IMR-90 (cell line): ENCODE measurements around the gene SH3RF3. TPM values are rescaled to one million over a fixed set of nuclear protein-coding genes. Genes with fewer than 3 reads are reported as not detected.

Experiments used
- ATAC-seq: fragments of 200-7000 bp; cut with Tn5 transposase; 2 replicates; pipeline ENCODE4 v1.9.1; 2020; ENCODE audit warnings: low read depth, mild to moderate bottlenecking, moderate library complexity
- Bru-seq: library from RNA; stranded (reverse); fragments of 400-500 nt; gene quantifications from one replicate; lab custom pipeline; 2021; lab: Mats Ljungman, UMichigan
- BruChase-seq, 2 experiments: library from RNA; stranded (reverse); fragments of 400-500 nt; gene quantifications; one replicate each; lab custom pipeline; 2021; lab: Mats Ljungman, UMichigan
- BruUV-seq: library from RNA; stranded (reverse); fragments of 400-500 nt; replicated peaks from 2 replicates; lab custom pipeline; 2021; lab: Mats Ljungman, UMichigan
- CTCF ChIA-PET: fragments of 300-600 bp; formaldehyde crosslinking; extraction: SDS; loops from one replicate; lab custom pipeline; 2021; ENCODE audit warnings: antibody characterized with exemption; lab: Yijun Ruan, JAX
- POLR2A ChIA-PET: fragments of 300-600 bp; sonication (Branson Sonifier 250); formaldehyde crosslinking; loops from one replicate; lab custom pipeline; 2022; ENCODE audit warnings: antibody characterized with exemption; ENCODE audit not compliant: unreplicated experiment; lab: Charles Lee
- DNase-seq: peaks from one replicate; pipeline ENCODE4 v3.0.0; 2013
- H2AFZ ChIP-seq: replicated peaks from 2 replicates; pipeline ENCODE3; 2013; ENCODE audit warnings: low read length, mild to moderate bottlenecking; ENCODE audit not compliant: poor library complexity
- H2AK5ac ChIP-seq: 2 replicates; pipeline ENCODE4 v1.6.1; 2013; ENCODE audit warnings: low read depth, low read length, inconsistent platforms
- H2AK9ac ChIP-seq: replicated peaks from 2 replicates; pipeline ENCODE3; 2013; ENCODE audit warnings: mild to moderate bottlenecking, low read depth, low read length, moderate library complexity; ENCODE audit not compliant: poor library complexity
- H2BK120ac ChIP-seq: 2 replicates; pipeline ENCODE4 v1.6.1; 2013; ENCODE audit warnings: low read depth, low read length, inconsistent platforms
- H2BK15ac ChIP-seq: 3 replicates; pipeline ENCODE4 v1.6.1; 2013; ENCODE audit warnings: low read depth, low read length, inconsistent platforms
- H2BK20ac ChIP-seq: 2 replicates; pipeline ENCODE4 v1.6.1; 2013; ENCODE audit warnings: low read depth, mild to moderate bottlenecking, inconsistent platforms, low read length, moderate library complexity
- H2BK5ac ChIP-seq: 2 replicates; pipeline ENCODE4 v1.6.1; 2013; ENCODE audit warnings: mild to moderate bottlenecking, low read depth, low read length, inconsistent platforms; ENCODE audit not compliant: poor library complexity, severe bottlenecking
- H3K14ac ChIP-seq: replicated peaks from 2 replicates; pipeline ENCODE4 v1.6.1; 2013; ENCODE audit warnings: low read depth, low read length, inconsistent platforms
- H3K18ac ChIP-seq: 2 replicates; pipeline ENCODE4 v1.6.1; 2013; ENCODE audit warnings: low read depth, low read length, control low read depth
- H3K23ac ChIP-seq: 2 replicates; pipeline ENCODE4 v1.6.1; 2013; ENCODE audit warnings: low read depth, low read length, inconsistent platforms
- H3K27ac ChIP-seq: 2 replicates; pipeline ENCODE4 v1.5.1; 2013; ENCODE audit warnings: mild to moderate bottlenecking, control low read depth, low read length; ENCODE audit not compliant: insufficient read depth
- H3K27me3 ChIP-seq: 2 replicates; pipeline ENCODE4 v1.6.1; 2013; ENCODE audit warnings: low read length; ENCODE audit not compliant: control insufficient read depth, insufficient read depth
- H3K36me3 ChIP-seq: 2 replicates; pipeline ENCODE4 v1.6.1; 2013; ENCODE audit warnings: low read length, mixed read lengths; ENCODE audit not compliant: control insufficient read depth, insufficient read depth
- H3K4ac ChIP-seq: 2 replicates; pipeline ENCODE4 v1.6.1; 2013; ENCODE audit warnings: low read depth, low read length, inconsistent platforms
- H3K4me1 ChIP-seq: 2 replicates; pipeline ENCODE4 v1.6.1; 2013; ENCODE audit warnings: low read length, mixed read lengths; ENCODE audit not compliant: control insufficient read depth, insufficient read depth
- H3K4me2 ChIP-seq: 2 replicates; pipeline ENCODE4 v1.6.1; 2013; ENCODE audit warnings: low read depth, mild to moderate bottlenecking, control low read depth, low read length, moderate library complexity
- H3K4me3 ChIP-seq: 2 replicates; pipeline ENCODE4 v1.5.1; 2013; ENCODE audit warnings: low read depth, mild to moderate bottlenecking, control low read depth, low read length, moderate library complexity; ENCODE audit not compliant: insufficient read depth
- H3K56ac ChIP-seq: 2 replicates; pipeline ENCODE4 v1.6.1; 2013; ENCODE audit warnings: low read length, inconsistent platforms; ENCODE audit not compliant: insufficient read depth; ENCODE audit errors: extremely low read depth
- H3K79me1 ChIP-seq, 2 experiments: 2 replicates each; pipeline ENCODE4 v1.6.1; 2013; ENCODE audit warnings: low read length in 2 of 2, inconsistent platforms in 1 of 2, low read depth in 1 of 2
- H3K9ac ChIP-seq: 2 replicates; pipeline ENCODE4 v1.6.1; 2013; ENCODE audit warnings: low read depth, low read length, control low read depth
- H3K9me1 ChIP-seq: 2 replicates; pipeline ENCODE4 v1.6.1; 2013; ENCODE audit warnings: low read length, inconsistent platforms; ENCODE audit not compliant: insufficient read depth
- H3K9me3 ChIP-seq: 2 replicates; pipeline ENCODE4 v1.6.1; 2013; ENCODE audit warnings: low read length; ENCODE audit not compliant: control insufficient read depth, insufficient read depth
- H4K20me1 ChIP-seq: 2 replicates; pipeline ENCODE4 v1.6.1; 2013; ENCODE audit warnings: low read length, inconsistent platforms; ENCODE audit not compliant: insufficient read depth
- H4K5ac ChIP-seq: 2 replicates; pipeline ENCODE4 v1.6.1; 2013; ENCODE audit warnings: mild to moderate bottlenecking, low read depth, low read length, control low read depth
- H4K8ac ChIP-seq, 2 experiments: 2 replicates each; pipeline ENCODE4 v1.6.1; 2013; ENCODE audit warnings: low read depth in 2 of 2, low read length in 2 of 2, control low read depth in 1 of 2, inconsistent platforms in 1 of 2
- H4K91ac ChIP-seq: 2 replicates; pipeline ENCODE4 v1.6.1; 2013; ENCODE audit warnings: low read depth, low read length, inconsistent platforms; ENCODE audit not compliant: insufficient read depth
- BHLHE40 ChIP-seq: fragments of 150-350 bp; IDR thresholded peaks from 2 replicates; pipeline ENCODE4 v1.6.1; 2016; ENCODE audit warnings: mild to moderate bottlenecking, low read depth, low read length
- CTCF ChIP-seq: conservative IDR thresholded peaks from 2 replicates; pipeline ENCODE4 v1.5.1; 2012; ENCODE audit warnings: mild to moderate bottlenecking, low read depth, low read length, improper control_type of control experiment
- FOS ChIP-seq: fragments of 150-350 bp; IDR thresholded peaks from 2 replicates; pipeline ENCODE4 v1.6.1; 2016; ENCODE audit warnings: low read depth, low read length
- MAFK ChIP-seq: IDR thresholded peaks from 2 replicates; pipeline ENCODE4 v1.6.1; 2012; ENCODE audit warnings: low read depth, low read length, improper control_type of control experiment
- MAZ ChIP-seq: IDR thresholded peaks from 2 replicates; pipeline ENCODE4 v1.6.1; 2012; ENCODE audit warnings: low read depth, mild to moderate bottlenecking, low read length, improper control_type of control experiment, moderate library complexity, borderline replicate concordance
- MXI1 ChIP-seq: IDR thresholded peaks from 2 replicates; pipeline ENCODE4 v1.6.1; 2012; ENCODE audit warnings: low read depth, mild to moderate bottlenecking, low read length, moderate library complexity, borderline replicate concordance
- POLR2A ChIP-seq: IDR thresholded peaks from 2 replicates; pipeline ENCODE4 v1.6.1; 2012; ENCODE audit warnings: mild to moderate bottlenecking, low read depth, low read length
- RAD21 ChIP-seq: IDR thresholded peaks from 2 replicates; pipeline ENCODE4 v1.6.1; 2012; ENCODE audit warnings: low read length, improper control_type of control experiment
- RCOR1 ChIP-seq: IDR thresholded peaks from 2 replicates; pipeline ENCODE4 v1.6.1; 2012; ENCODE audit warnings: mild to moderate bottlenecking, low read length, improper control_type of control experiment; ENCODE audit not compliant: insufficient replicate concordance
- USF2 ChIP-seq: fragments of 150-350 bp; IDR thresholded peaks from 2 replicates; pipeline ENCODE4 v1.6.1; 2017; ENCODE audit warnings: mild to moderate bottlenecking, antibody characterized with exemption, low read length, low read depth
- WGBS, 2 experiments: methylation state at CpG; one replicate each; pipeline versions ENCODE4 v1.1.5 to v1.1.7; 2013; ENCODE audit warnings: missing lambda C conversion rate in 2 of 2; ENCODE audit not compliant: insufficient read length in 1 of 2; ENCODE audit errors: extremely low coverage in 2 of 2; 5-methylcytosine and 5-hydroxymethylcytosine counted together
- dilution Hi-C: fragments of 300-500 bp; cut with HindIII; formaldehyde crosslinking; loops from one replicate; pipeline ENCODE4 v1.14.3; 2018; ENCODE audit warnings: low sequenced_read_pairs; ENCODE audit not compliant: unreplicated experiment
- in situ Hi-C: fragments of 300-500 bp; cut with MboI; formaldehyde crosslinking; loops from 3 replicates; pipeline ENCODE4 v1.14.3; 2019; ENCODE audit warnings: low sequenced_read_pairs, inconsistent platforms, mixed read lengths
- intact Hi-C: fragments of 100-400 bp; cut with micrococcal nuclease; formaldehyde crosslinking; loops from 2 replicates; pipeline ENCODE4 v1.10.0; 2022
- long read RNA-seq: library from polyadenylated mRNA; unstranded; transcript quantifications from one replicate; pipeline ENCODE4 v2.0.0, GENCODE V29; 2021; ENCODE audit not compliant: unreplicated experiment
- polyA plus RNA-seq, 3 experiments: library from polyadenylated mRNA; depleted of rRNA; stranded (reverse); fragments of >200 nt; gene quantifications; 2 replicates each; pipeline ENCODE4 v1.2.3, GENCODE V29; 2012; ENCODE audit warnings: low replicate concordance in 1 of 3
- total RNA-seq: library from RNA; depleted of rRNA; stranded (reverse); fragments of >200 nt; gene quantifications from 2 replicates; pipeline ENCODE4 v1.2.3, GENCODE V29; 2012; rRNA removed

The SH3RF3 gene
- total RNA-seq: 3.4 and 3.9 TPM in 2 replicates
- polyA plus RNA-seq (2012; rRNA removed): 5.3 and 5.7 TPM in 2 replicates
- polyA plus RNA-seq (2012; cell fraction: cytosol; rRNA removed): 2.9 and 5.9 TPM in 2 replicates
- polyA plus RNA-seq (2012; cell fraction: nucleus; rRNA removed; ENCODE audit: low replicate concordance): 10.7 and 11.0 TPM in 2 replicates
- Bru-seq, nascent RNA: percentile 92 among the genes with signal in this experiment
- percentile 84 among the genes with signal in this experiment for BruChase-seq, experiment 1, labeled RNA remaining after a 6-hour chase
- BruChase-seq, experiment 2, labeled RNA remaining after a 2-hour chase: percentile 92 among the genes with signal in this experiment
- long read RNA-seq, partial matches to known transcripts: 40 of 47 reads
- long read RNA-seq, other reads (novel, unspliced or antisense): 7 of 47 reads

GRCh38 chr2:109128616-109129355 lies at the start of gene SH3RF3:
SH3RF3 (plus strand) TSS chr2:109129205.
- Histone ChIP-seq H3K56ac (peak within 1 kb of the TSS; percentile 90), H3K79me1 (peaks cover 3 to 56% of the 10 kb centered on the region in 2 experiments; a peak in 2 of 4 replicates), H3K4ac (peak within 1 kb of the TSS; percentile 93), H2BK15ac (peak within 1 kb of the TSS; percentile 91; the same call in 2 of the 3 replicates), H3K18ac (peak within 1 kb of the TSS; percentile 83), H3K36me3 (no peaks in the 10 kb centered on the region), H2AFZ (peak within 1 kb of the TSS; percentile 90), H2BK5ac (peak within 1 kb of the TSS; percentile 80), H2AK9ac (peak within 1 kb of the TSS; percentile 86), H3K9me1 (peaks cover 11% of the 10 kb centered on the region), H3K9ac (peak within 1 kb of the TSS; percentile 92), H4K8ac (peak within 1 kb of the TSS; percentile 71 to 78), H3K27me3 (no peaks in the 10 kb centered on the region), H3K27ac (peak within 1 kb of the TSS; percentile 87), H4K91ac (peak within 1 kb of the TSS; percentile 91), H3K4me2 (peak within 1 kb of the TSS; percentile 86), H2BK20ac (peak within 1 kb of the TSS; percentile 86; the same call in 1 of the 2 replicates), H2AK5ac (peak within 1 kb of the TSS; percentile 91), H3K4me1 (peaks cover 15% of the 10 kb centered on the region), H3K4me3 (peak within 1 kb of the TSS; percentile 58), H4K20me1 (peaks cover 50% of the 10 kb centered on the region), H4K5ac (peak within 1 kb of the TSS; percentile 37), H3K9me3 (0 out of 2 replicates have a peak, but pooled peaks cover 2% of the 10 kb centered on the region), H2BK120ac (peak within 1 kb of the TSS; percentile 83), H3K23ac (peak within 1 kb of the TSS; percentile 73), H3K14ac (peak within 1 kb of the TSS; percentile 89)
- in situ Hi-C loops: loop anchor here (5.0 to 25.0 kb wide), 2 partner anchors 209 to 379 kb away; no protein-coding TSS in a partner anchor
- POLR2A ChIA-PET: interaction anchor here (0.6 to 1.1 kb wide), 2 partner anchors 8 to 255 kb away, joined by 3 read pairs; no protein-coding TSS in a partner anchor
- TF ChIP-seq USF2: no peak; the same call in 1 of the 2 replicates
- no peak for TF ChIP-seq MAFK
- no peak for TF ChIP-seq RCOR1
- TF ChIP-seq CTCF: 0 out of 2 replicates have a peak, but pooled peaks have one; percentile 1
- TF ChIP-seq MXI1: peak; percentile 91; the same call in 1 of the 2 replicates
- TF ChIP-seq FOS: no peak
- TF ChIP-seq POLR2A: 0 out of 2 replicates have a peak, but pooled peaks have one; percentile 15
- peak; percentile 39; the same call in 1 of the 2 replicates for TF ChIP-seq MAZ
- TF ChIP-seq BHLHE40: peak; percentile 86
- no peak for TF ChIP-seq RAD21
- BruUV-seq: no TSS peak
- CTCF ChIA-PET: interaction anchor here (0.8 to 1.7 kb wide), 2 partner anchors 37 to 166 kb away, joined by 3 read pairs; no protein-coding TSS in a partner anchor
- 1% methylated on average over 50 of the region's 85 CpGs; no CpG with 5 or more reads in 1 of the 2 experiments for WGBS, 2 experiments
- dilution Hi-C loops: no loop called here
- intact Hi-C loops: loop anchor here (1.0 to 5.0 kb wide), 7 partner anchors 44 to 382 kb away; no protein-coding TSS in a partner anchor
- DNase-seq (peak; percentile 53), ATAC-seq (peak; percentile 14)
